Activated CD4-positive, alpha-beta T cell treated with anti-CD3 and anti-CD28 coated beads, Interleukin-2, amount 10 ng/mL, durations not matched to agents 24 days and 14 days (primary cell): Measurements from ENCODE around the gene NCAPG2. TPM values are rescaled to one million over a fixed set of nuclear protein-coding genes. Genes with fewer than 3 reads are reported as not detected.
A peak's percentile ranks its signal among the peaks of the same experiment; 100 is the strongest.

Experiments used
- DNase-seq: peaks from one replicate; pipeline ENCODE4 v3.0.0; 2022
- H3K27ac Mint-ChIP-seq: one replicate; pipeline ENCODE4 v1.8.0; 2022; ENCODE audit warnings: mild to moderate bottlenecking, mixed read lengths
- H3K27me3 Mint-ChIP-seq: one replicate; pipeline ENCODE4 v1.8.0; 2022; ENCODE audit warnings: mixed read lengths
- H3K36me3 Mint-ChIP-seq: one replicate; pipeline ENCODE4 v1.8.0; 2022; ENCODE audit warnings: low read depth, mild to moderate bottlenecking, mixed read lengths
- H3K4me1 Mint-ChIP-seq: one replicate; pipeline ENCODE4 v1.8.0; 2021; ENCODE audit warnings: mixed read lengths
- H3K4me3 Mint-ChIP-seq: one replicate; pipeline ENCODE4 v1.8.0; 2022; ENCODE audit warnings: mild to moderate bottlenecking, moderate library complexity, mixed read lengths
- H3K9me3 Mint-ChIP-seq: one replicate; pipeline ENCODE4 v1.8.0; 2021; ENCODE audit warnings: mixed read lengths
- intact Hi-C: fragments of 100-400 bp; cut with micrococcal nuclease; formaldehyde crosslinking; loops from one replicate; pipeline ENCODE4 v1.15.1; 2023
- total RNA-seq: library from RNA; stranded (reverse); gene quantifications from 2 replicates; pipeline ENCODE4 v1.2.3, GENCODE V29; 2022

NCAPG2 gene
- total RNA-seq, 1 donor from 2014 or later: 96.3 TPM

GRCh38 chr7:158664406-158664805 lies 40.2 kb downstream of the NCAPG2 start:
- no peak for DNase-seq
- no peak overlapping the region for H3K4me3 Mint-ChIP-seq
- peaks cover 48% of the 10 kb centered on the region for H3K36me3 Mint-ChIP-seq
- H3K27me3 Mint-ChIP-seq: no peaks in the 10 kb centered on the region
- intact Hi-C loops: no loop called here
- H3K9me3 Mint-ChIP-seq: no peaks in the 10 kb centered on the region
- peaks cover 9% of the 10 kb centered on the region for H3K4me1 Mint-ChIP-seq
- no peak overlapping the region for H3K27ac Mint-ChIP-seq

GRCh38 chr7:158663428-158663741 lies 41.2 kb downstream of the NCAPG2 start:
- H3K4me1 Mint-ChIP-seq: peaks cover 9% of the 10 kb centered on the region
- no peak overlapping the region for H3K4me3 Mint-ChIP-seq
- H3K27ac Mint-ChIP-seq: peak overlapping the region; percentile 34
- intact Hi-C loops: no loop called here
- DNase-seq: no peak
- peaks cover 43% of the 10 kb centered on the region for H3K36me3 Mint-ChIP-seq
- H3K9me3 Mint-ChIP-seq: no peaks in the 10 kb centered on the region
- no peaks in the 10 kb centered on the region for H3K27me3 Mint-ChIP-seq

GRCh38 chr7:158662610-158663427 lies 41.8 kb downstream of the NCAPG2 start:
- Mint-ChIP-seq H3K36me3 (peaks cover 48% of the 10 kb centered on the region), H3K27me3 (no peaks in the 10 kb centered on the region), H3K4me1 (peaks cover 14% of the 10 kb centered on the region), H3K4me3 (no peak overlapping the region), H3K9me3 (no peaks in the 10 kb centered on the region), H3K27ac (peak overlapping the region; percentile 34)
- intact Hi-C loops: no loop called here
- no peak for DNase-seq

GRCh38 chr7:158658475-158658874 lies 46.1 kb downstream of the NCAPG2 start:
- H3K9me3 Mint-ChIP-seq: no peaks in the 10 kb centered on the region
- DNase-seq: no peak
- H3K36me3 Mint-ChIP-seq: peaks cover 60% of the 10 kb centered on the region
- intact Hi-C loops: loop anchor here (5.0 to 10.0 kb wide), 2 partner anchors 539 to 1294 kb away; no protein-coding TSS in a partner anchor
- no peak overlapping the region for H3K27ac Mint-ChIP-seq
- H3K4me3 Mint-ChIP-seq: no peak overlapping the region
- H3K4me1 Mint-ChIP-seq: peaks cover 27% of the 10 kb centered on the region
- no peaks in the 10 kb centered on the region for H3K27me3 Mint-ChIP-seq

- Mint-ChIP-seq H3K9me3 (no peaks in the 10 kb centered on the region), H3K27ac (peak overlapping the region; percentile 36), H3K4me1 (peaks cover 21% of the 10 kb centered on the region), H3K4me3 (no peak overlapping the region), H3K36me3 (peaks cover 51% of the 10 kb centered on the region), H3K27me3 (no peaks in the 10 kb centered on the region)
- DNase-seq: no peak
- intact Hi-C loops: loop anchor here (2.0 to 10.0 kb wide), 3 partner anchors 162 to 1292 kb away; no protein-coding TSS in a partner anchor
Measured at GRCh38 chr7:158657189-158657746, 47.3 kb downstream of the NCAPG2 start.

GRCh38 chr7:158655931-158656441 lies 48.6 kb downstream of the NCAPG2 start:
- peak overlapping the region; percentile 92 for H3K27ac Mint-ChIP-seq
- peaks cover 55% of the 10 kb centered on the region for H3K36me3 Mint-ChIP-seq

GRCh38 chr7:158655507-158655906 lies 49.1 kb downstream of the NCAPG2 start:
- no peak for DNase-seq
- peak overlapping the region; percentile 92 for H3K27ac Mint-ChIP-seq
- intact Hi-C loops: loop anchor here (5.0 to 10.0 kb wide), 2 partner anchors 542 to 1291 kb away; no protein-coding TSS in a partner anchor

More at GRCh38 chr7:158655931-158656441, 48.6 kb downstream of the NCAPG2 start:
- no peaks in the 10 kb centered on the region for H3K9me3 Mint-ChIP-seq
- peak overlapping the region; percentile 71 for H3K4me3 Mint-ChIP-seq
- peaks cover 24% of the 10 kb centered on the region for H3K4me1 Mint-ChIP-seq
- intact Hi-C loops: loop anchor here (1.0 to 10.0 kb wide), 5 partner anchors 48 to 1291 kb away; partner anchors contain the start of gene NCAPG2
- peak; percentile 88 for DNase-seq
- no peaks in the 10 kb centered on the region for H3K27me3 Mint-ChIP-seq

GRCh38 chr7:158651968-158652565 lies 52.5 kb downstream of the NCAPG2 start:
- Mint-ChIP-seq H3K36me3 (peaks cover 67% of the 10 kb centered on the region), H3K4me3 (no peak overlapping the region), H3K4me1 (peaks cover 21% of the 10 kb centered on the region), H3K27ac (no peak overlapping the region), H3K9me3 (no peaks in the 10 kb centered on the region), H3K27me3 (no peaks in the 10 kb centered on the region)
- intact Hi-C loops: loop anchor here (10.0 kb wide), 1 partner anchor 1287 kb away; no protein-coding TSS in a partner anchor
- no peak for DNase-seq

More at GRCh38 chr7:158655507-158655906, 49.1 kb downstream of the NCAPG2 start:
- H3K4me1 Mint-ChIP-seq: peaks cover 25% of the 10 kb centered on the region
- H3K36me3 Mint-ChIP-seq: peaks cover 55% of the 10 kb centered on the region
- H3K9me3 Mint-ChIP-seq: no peaks in the 10 kb centered on the region
- no peaks in the 10 kb centered on the region for H3K27me3 Mint-ChIP-seq
- H3K4me3 Mint-ChIP-seq: peak overlapping the region; percentile 71

- peaks cover 12% of the 10 kb centered on the region for H3K4me1 Mint-ChIP-seq
- H3K9me3 Mint-ChIP-seq: no peaks in the 10 kb centered on the region
- intact Hi-C loops: loop anchor here (10.0 kb wide), 1 partner anchor 1286 kb away; no protein-coding TSS in a partner anchor
- no peak for DNase-seq
- peak overlapping the region; percentile 64 for H3K27ac Mint-ChIP-seq
- H3K27me3 Mint-ChIP-seq: no peaks in the 10 kb centered on the region
- H3K4me3 Mint-ChIP-seq: no peak overlapping the region
- peaks cover 64% of the 10 kb centered on the region for H3K36me3 Mint-ChIP-seq
Measured at GRCh38 chr7:158650821-158651225, 53.8 kb downstream of the NCAPG2 start.

GRCh38 chr7:158649279-158649678 lies 55.3 kb downstream of the NCAPG2 start:
- intact Hi-C loops: no loop called here
- Mint-ChIP-seq H3K4me3 (no peak overlapping the region), H3K4me1 (peaks cover 8% of the 10 kb centered on the region), H3K27me3 (no peaks in the 10 kb centered on the region), H3K9me3 (no peaks in the 10 kb centered on the region), H3K36me3 (peaks cover 65% of the 10 kb centered on the region), H3K27ac (no peak overlapping the region)
- DNase-seq: no peak

GRCh38 chr7:158648787-158649186 lies 55.8 kb downstream of the NCAPG2 start:
- Mint-ChIP-seq H3K27me3 (no peaks in the 10 kb centered on the region), H3K27ac (no peak overlapping the region), H3K4me1 (peaks cover 8% of the 10 kb centered on the region), H3K4me3 (no peak overlapping the region), H3K36me3 (peaks cover 65% of the 10 kb centered on the region), H3K9me3 (no peaks in the 10 kb centered on the region)
- intact Hi-C loops: no loop called here
- DNase-seq: no peak

GRCh38 chr7:158648168-158648567 lies 56.4 kb downstream of the NCAPG2 start:
- intact Hi-C loops: no loop called here
- peaks cover 66% of the 10 kb centered on the region for H3K36me3 Mint-ChIP-seq
- DNase-seq: no peak
- H3K9me3 Mint-ChIP-seq: no peaks in the 10 kb centered on the region
- peaks cover 8% of the 10 kb centered on the region for H3K4me1 Mint-ChIP-seq
- H3K4me3 Mint-ChIP-seq: no peak overlapping the region
- no peak overlapping the region for H3K27ac Mint-ChIP-seq
- H3K27me3 Mint-ChIP-seq: no peaks in the 10 kb centered on the region

- no peaks in the 10 kb centered on the region for H3K27me3 Mint-ChIP-seq
- intact Hi-C loops: no loop called here
- H3K4me3 Mint-ChIP-seq: no peak overlapping the region
- H3K4me1 Mint-ChIP-seq: peaks cover 8% of the 10 kb centered on the region
- H3K27ac Mint-ChIP-seq: no peak overlapping the region
- no peaks in the 10 kb centered on the region for H3K9me3 Mint-ChIP-seq
- H3K36me3 Mint-ChIP-seq: peaks cover 66% of the 10 kb centered on the region
- no peak for DNase-seq
Measured at GRCh38 chr7:158647475-158647792, 57.2 kb downstream of the NCAPG2 start.
